GM18520 (cell line): ENCODE measurements around the gene PCGF6.
A peak's percentile ranks its signal among the peaks of the same experiment; 100 is the strongest.

Experiments
- ATAC-seq: cut with Tn5 transposase; IDR thresholded peaks from one replicate; pipeline ENCODE4 v1.9.1; 2021; ENCODE audit not compliant: unreplicated experiment

PCGF6 gene

DNA sequence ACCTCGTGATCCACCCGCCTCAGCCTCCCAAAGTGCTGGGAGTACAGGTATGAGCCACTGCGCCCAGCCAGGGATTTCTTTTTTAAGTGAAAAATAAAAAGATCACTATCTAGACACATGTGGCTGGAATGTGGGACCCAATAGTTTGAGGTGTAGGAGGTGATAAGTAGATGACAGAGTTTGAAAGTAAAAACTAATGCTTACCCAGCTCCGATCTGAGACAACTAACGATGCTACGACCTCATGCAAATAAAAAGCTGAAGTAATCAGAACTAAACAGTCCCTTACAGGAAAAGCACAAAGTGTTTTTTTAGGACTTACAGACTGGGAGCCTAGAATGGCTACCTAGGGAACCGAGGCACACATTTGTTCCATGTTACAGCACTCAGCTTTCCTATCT lies 23.0 kb downstream of the PCGF6 start:
- peak; percentile 41 for ATAC-seq

DNA sequence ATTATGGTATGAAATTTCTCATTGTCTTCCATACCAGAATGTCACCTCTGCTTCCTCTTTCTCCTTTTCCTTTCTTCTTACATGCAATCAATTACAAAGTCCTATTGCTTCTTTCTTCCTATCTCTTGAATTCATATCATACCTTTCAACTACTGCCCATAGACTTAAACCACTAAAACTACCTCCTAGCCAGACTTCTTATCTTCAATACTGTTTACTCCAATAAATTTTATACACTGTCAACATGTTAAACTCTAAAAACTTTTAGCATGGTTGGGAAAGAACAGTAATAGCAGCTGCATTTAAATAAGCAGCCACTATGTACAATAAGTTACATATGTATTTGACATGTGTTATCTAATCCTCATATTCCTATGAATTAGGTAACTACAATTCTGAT lies 34.9 kb downstream of the PCGF6 start:
- no peak for ATAC-seq

DNA sequence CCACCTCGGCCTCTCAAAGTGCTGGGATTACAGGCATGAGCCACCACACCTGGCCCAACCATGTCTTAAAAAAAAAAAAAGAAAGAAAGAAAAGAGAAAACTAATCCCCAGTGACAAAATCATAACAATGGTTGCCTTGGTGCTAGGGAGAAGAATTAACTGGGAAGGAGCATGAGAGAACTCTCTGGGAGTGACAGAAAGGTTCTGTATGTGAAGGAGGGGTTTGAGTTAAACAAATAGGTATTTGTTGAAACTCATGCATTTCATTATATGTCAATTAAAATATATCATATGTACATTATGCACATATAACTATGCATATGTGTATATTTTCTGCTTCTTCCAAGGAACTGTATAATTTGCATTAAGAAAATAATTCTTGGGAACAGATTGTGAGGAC lies 40.7 kb downstream of the PCGF6 start:
- no peak for ATAC-seq

DNA sequence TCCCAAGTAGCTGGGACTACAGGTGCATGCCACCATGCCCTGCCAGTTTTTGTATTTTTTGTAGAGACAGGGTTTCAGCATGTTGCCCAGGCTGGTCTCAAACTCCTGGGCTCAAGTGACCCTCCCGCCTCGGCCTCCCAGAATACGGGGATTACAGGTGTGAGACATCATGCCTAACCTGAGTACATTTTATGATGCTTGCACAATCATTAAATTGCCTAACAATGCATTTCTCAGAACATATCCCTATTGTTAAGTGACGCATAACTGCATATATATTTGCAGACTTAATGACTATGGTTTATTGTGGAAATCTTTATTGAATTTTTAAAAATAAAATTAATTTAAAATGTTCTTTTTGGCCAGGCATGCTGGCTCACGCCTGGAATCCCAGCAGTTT lies 43.3 kb downstream of the PCGF6 start:
- ATAC-seq = no peak

DNA sequence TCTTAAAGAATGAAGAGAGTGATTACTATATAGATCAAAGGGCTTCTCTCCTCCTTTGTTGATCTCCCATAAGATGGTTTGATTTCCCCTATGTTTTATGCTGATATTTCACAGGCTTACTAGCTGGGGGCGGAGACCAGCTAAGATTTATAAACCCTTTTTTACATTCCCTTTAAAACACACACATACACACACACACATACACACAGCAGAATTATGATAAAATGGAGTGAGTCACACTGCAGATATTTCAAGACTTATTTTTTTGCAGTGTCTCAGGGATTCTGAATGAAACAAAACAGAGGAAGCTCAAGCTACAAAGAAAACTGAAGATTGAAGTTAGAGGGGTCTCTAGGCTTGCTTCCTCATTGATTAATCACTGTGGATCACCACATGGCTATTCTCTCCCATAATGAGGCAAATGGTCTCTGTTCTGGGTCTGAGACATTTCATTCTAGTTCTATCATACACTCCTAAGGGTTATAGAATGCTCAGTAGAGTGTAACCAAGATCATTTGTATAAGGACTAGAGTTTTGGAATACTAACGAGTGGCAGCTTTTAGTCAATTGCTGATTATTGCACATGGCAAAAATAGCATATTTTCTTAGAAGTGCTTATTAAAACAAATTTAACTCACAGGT lies 55.4 kb downstream of the PCGF6 start:
- no peak for ATAC-seq

DNA sequence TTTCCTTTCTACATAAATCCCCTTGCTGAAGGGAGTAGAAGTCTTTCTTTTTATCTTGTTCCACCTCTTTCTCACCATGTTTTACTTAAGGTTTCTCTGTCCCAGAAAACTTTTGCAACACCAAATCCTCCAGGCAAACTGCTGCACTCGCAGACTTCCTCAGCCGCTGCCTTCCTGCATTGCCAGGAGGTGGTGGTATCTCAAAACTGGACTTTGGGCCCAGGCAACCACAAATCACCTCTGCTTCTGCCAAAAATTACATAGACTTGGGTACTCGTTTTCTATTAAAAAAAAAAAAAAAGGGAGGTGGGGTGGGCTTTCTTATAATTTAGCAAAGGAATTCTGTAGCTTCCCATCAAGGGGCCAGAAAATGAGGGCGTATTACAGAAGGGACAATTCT lies 59.4 kb downstream of the PCGF6 start:
- ATAC-seq = no peak

DNA sequence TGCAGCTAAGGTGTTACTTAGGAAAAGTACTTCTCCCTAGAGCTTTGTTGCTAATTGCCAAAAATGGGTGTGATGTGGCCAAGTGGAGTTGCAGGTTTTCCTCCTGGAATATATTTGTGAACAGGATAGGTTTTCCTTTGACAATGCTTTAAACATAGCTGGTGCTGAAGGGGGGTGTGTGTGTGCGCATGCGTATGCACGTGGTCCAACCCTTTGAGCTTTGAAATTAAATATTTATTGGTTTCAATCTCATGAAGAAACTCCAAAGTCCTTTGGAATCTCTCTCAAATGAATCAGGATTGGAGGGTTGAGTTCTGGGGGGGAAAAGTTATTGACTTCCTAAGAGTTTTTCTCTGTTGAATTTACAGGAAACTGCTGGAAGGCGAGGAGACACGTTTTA lies 62.9 kb downstream of the PCGF6 start:
- ATAC-seq = no peak

DNA sequence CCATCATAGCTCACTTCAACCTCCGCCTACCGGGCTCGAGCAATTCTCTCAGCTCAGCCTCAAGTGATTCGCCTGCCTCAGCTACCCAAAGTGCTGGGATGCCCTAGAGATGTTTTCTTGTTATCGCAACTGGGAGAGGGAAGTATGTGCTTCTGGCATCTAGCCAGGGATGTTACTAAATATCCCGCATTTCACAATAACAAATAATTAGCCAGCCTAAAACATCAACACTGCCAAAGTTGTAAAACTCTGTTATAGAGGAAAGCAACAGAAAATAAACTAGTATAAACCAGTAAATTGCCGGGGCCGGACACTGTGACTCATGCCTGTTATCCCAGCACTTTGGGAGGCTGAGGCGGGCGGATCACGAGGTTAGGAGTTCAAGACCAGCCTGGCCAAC lies 66.8 kb downstream of the PCGF6 start:
- ATAC-seq = no peak

DNA sequence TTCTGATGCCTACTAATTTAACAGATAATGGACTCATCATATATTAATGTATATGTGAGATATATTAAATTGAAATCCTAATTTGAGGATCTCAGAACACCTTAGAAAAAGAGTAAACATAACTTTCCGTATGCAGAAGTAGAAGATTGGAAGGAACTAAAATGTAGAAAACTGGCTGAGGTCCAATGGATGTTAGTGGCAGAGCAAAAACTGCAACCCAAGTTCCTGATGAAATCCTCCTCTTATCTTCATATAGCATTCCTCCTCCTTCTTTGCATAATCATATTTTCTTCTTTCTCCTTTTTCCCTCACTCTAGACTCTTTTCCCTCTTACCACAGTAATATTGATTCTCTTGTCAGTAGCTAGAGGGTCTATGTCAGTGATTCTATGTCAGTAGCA lies 68.0 kb downstream of the PCGF6 start:
- ATAC-seq = no peak

DNA sequence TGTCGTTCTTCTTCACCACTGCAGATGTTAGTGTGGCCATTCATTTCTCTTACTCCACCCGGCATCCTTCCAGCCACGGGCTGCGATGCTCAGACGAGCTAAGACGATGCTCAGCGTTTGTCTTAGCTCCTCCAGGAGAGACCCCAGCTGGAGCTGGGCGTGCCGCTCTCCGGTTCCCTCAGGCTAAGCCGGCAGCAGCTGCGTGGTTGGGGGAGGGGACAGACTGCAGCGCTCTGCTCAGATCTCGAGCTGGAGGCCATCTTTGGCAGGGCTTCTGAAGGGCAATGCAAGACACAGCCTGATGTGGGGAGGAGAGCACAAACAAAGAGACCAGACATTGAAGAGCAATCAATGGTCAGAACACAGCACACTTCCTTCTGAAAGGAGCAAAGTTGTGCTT lies 69.2 kb downstream of the PCGF6 start:
- no peak for ATAC-seq

DNA sequence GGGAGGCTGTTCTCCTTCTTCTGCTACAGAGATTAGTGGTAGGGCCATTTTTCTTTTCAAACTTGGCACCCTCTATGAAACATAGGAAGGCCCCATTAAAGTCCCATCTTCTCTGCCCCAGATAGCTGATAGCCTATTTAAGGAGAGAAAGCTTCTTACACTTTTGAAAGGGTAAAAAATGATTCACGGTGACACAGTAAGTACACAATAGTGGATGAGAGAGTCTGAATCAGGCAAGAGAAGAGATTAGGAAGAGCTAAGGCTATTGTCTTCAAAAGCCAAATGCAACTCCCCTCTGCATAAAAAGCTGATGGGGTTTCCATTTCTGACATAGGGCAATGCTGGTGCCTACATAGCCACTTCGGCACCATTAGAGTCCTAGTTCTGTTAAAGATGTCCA lies 70.4 kb downstream of the PCGF6 start:
- no peak for ATAC-seq

DNA sequence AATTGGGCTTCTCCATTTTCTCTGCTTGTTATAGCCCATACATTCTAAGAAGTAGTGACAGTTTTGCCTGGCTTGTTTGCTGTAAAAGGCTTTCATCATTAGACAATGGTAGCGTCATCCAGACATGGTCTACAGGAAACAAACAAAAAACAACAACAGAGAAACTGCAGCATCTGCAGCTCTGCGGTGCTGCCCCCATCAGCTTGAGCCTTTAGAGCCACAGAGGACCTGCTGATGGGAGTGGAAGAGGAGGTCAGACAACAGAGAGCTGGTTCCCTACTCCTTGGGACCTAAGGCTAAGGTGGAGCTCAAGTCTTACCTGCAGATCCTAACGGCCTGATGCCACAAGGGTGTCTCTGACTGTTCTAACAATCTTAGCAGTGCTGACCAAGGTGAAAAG lies 70.9 kb downstream of the PCGF6 start:
- no peak for ATAC-seq

DNA sequence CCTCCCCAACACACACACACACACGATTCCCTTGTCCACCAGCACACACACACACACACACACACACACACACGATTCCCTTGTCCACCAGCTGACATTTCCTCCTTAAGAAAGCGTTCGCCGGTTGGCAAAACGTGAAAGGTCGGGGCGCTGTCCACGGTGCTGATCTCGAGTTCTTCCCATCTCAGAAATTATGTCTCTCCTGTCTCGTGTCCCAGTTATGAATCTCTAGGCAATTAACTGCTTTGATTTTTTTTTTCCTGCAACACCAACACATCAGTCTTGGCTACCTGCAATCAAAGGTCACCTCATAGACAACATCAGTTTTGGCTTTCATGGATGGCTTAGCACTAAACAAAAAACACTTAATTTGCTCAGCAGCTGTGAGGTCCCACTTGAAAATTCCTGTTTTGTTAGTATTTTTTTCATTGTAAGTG lies 72.1 kb downstream of the PCGF6 start:
- ATAC-seq = no peak

DNA sequence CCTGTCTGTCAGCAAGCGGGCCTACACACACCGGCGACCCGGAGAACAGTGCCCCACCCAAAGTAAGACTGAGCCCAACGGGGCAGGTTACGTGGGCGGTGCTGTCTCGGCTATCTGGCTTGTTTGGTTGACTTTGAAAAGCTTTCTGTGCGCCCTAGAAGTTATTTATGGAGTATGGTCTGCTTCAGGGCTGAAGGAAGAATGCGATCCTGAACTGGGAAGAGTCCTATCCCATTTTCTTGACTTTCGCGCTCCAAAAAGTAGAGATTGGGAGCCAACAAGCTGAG lies 72.5 kb downstream of the PCGF6 start:
- no peak for ATAC-seq

DNA sequence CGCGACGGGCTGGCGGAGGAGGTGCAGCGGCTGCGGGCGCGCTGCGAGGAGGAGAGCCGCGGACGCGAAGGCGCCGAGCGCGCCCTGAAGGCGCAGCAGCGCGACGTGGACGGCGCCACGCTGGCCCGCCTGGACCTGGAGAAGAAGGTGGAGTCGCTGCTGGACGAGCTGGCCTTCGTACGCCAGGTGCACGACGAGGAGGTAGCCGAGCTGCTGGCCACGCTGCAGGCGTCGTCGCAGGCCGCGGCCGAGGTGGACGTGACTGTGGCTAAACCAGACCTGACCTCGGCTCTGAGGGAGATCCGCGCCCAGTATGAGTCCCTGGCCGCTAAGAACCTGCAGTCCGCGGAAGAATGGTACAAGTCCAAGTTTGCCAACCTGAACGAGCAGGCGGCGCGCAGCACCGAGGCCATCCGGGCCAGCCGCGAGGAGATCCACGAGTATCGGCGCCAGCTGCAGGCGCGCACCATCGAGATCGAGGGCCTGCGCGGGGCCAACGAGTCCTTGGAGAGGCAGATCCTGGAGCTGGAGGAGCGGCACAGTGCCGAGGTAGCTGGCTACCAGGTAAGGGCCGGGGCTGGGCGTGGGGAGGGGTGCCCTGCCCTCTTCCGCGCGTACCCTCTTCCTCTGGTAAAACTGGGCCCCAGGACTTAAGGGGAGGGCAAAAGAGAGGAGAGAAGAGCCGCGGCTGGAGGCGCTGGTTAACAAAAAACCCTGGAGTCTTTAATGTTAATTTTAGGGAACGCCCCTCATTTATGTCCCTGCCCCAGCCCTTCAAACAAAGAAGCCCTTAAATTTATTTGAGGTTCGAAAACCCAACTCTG lies 73.0 kb downstream of the PCGF6 start:
- ATAC-seq = no peak

DNA sequence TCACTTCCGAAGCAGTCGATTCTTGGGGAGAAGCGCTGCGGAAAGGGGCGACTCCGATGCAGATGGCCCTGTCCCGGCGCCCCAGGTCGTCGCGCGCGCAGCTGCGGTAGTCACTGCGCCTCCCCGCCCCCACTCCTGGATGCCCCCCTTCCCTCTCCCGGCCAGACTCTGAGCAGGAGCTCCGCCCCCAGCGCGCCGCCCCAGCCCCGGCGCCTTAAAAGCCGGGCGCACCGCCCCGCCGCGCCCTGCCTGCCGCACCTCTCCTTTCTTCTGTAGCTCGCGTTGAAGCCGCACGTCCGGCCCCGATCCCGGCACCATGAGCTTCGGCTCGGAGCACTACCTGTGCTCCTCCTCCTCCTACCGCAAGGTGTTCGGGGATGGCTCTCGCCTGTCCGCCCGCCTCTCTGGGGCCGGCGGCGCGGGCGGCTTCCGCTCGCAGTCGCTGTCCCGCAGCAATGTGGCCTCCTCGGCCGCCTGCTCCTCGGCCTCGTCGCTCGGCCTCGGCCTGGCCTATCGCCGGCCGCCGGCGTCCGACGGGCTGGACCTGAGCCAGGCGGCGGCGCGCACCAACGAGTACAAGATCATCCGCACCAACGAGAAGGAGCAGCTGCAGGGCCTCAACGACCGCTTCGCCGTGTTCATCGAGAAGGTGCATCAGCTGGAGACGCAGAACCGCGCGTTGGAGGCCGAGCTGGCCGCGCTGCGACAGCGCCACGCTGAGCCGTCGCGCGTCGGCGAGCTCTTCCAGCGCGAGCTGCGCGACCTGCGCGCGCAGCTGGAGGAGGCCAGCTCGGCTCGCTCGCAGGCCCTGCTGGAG lies 73.8 kb downstream of the PCGF6 start, which contains the start of gene INA:
TSS of gene INA (plus strand) at position 243 of the 817 bp plus-strand sequence. CDS start at position 317, 74 bp downstream.
- ATAC-seq = no peak

DNA sequence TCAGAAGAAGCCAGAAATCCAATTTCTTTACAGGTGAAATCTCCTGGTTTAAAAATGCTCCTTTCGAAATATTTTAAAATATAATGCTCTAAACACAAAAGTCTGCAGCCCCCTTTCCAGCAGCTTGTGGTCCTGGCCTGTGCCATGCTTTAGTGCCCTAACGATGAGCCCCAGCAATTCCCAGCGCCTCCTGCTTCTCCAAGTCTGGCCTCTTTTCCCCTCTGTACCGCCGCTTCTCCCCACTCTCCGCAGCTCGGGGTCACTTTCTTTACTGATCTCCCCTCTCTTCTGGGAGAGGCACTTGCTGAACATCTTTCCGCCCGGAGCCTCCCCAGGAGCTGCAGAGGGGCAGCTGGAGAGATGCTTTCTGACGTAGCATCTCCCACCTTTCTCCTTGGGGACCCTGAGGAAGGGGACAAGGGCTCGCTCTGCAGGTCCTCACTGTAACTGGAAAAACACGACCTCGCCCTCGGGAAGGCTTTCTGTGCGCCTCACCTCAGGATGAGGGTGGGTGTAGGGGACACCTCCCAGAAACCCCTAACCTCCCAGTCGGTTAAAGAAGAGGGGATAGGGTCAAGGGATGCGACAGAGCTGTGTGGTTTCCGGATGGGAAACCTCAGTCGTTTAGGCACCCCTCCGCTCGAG lies 74.6 kb downstream of the PCGF6 start:
- ATAC-seq = no peak

DNA sequence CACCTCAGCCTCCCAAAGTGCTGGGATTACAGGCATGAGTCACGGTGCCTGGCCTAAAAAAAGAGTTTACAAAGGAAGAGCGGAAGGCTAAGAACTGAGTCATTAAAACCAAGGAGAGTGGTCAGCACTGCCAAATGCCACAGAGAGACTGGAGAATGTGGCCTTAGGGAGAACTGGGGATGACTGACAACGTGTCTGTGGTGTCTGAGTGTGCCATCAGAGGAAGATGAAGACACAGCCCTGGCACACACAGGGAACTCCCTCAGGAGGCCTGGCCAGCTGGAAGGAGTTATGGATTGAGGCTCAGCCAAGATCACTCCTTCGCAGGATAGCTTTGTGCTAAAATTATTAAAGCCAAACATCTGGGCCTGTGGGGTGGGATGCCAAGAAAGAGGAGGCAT lies 77.9 kb downstream of the PCGF6 start:
- ATAC-seq = no peak

DNA sequence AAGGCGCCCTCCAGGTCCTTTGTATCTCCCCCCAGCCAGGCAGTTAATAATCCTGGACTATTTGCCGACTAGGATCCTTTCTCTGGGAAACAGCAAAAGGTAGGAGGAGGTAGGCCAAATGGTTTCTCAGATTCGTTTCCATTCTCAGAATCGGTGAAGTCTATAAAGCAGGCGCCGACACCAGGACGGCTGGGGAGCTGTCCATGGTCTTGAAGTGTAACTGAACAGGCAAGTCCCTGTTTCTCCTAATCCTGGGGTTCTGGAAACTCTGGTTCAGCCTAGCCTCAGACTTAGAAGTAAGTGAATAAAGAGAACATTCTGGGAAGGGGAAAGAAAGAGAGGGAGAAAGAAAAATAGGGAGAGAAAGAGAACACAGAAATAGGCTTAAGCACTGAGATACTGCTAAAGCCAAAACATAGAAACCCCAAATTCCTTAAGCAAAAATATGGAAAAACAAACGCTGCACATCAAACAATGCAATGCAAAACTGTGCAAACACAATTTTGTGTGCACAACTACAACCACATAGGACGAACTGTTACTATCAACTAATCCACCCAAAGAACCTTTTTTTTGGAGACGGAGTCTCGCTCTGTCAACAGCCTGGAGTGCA lies 85.1 kb downstream of the PCGF6 start:
- no peak for ATAC-seq

DNA sequence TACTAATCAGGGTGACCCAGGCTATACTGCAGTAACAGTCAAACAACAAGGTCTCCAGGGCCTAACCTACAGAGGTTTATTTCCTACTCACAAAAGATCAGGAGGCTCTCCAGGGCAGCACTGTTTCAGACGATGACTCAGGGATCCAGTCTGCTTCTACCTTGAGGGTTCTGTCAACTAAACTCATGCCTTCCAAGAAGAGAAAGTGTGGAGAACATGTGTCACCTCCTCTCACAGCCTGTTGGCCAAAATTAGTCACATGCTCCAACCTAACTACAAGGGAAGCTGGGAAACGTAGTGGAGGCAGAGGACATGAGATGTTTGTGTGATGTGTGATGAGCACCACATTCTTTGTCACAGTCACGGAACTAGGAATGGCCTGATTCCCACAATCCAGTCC lies 88.7 kb downstream of the PCGF6 start:
- no peak for ATAC-seq

DNA sequence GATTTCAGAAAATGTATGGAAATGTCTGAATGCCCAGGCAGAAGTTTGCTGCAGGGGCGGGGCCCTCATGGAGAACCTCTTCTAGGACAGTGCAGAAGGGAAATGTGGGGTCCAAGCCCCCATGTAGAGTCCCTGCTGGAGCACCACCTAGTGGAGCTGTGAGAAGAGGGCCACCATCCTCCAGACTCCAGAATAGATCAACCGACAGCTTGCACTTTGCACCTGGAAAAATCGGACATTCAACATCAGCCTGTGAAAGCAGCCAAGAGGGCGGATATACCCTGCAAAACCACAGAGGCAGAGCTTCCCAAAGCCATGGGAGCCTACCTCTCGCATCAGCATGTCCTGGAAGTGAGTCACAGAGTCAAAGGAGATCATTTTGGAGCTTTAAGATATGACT lies 91.0 kb downstream of the PCGF6 start:
- ATAC-seq = no peak
